HEK293T (cell line): ENCODE measurements around the gene ZYX.

ENCODE experiments used
- ARNT ChIP-seq: fragments of 450-650 bp; IDR thresholded peaks from 2 replicates; pipeline ENCODE4 v1.6.1; 2017; ENCODE audit warnings: mild to moderate bottlenecking
- BHLHE40 ChIP-seq: fragments of 450-650 bp; IDR thresholded peaks from 2 replicates; pipeline ENCODE4 v1.6.1; 2016; ENCODE audit warnings: mild to moderate bottlenecking, moderate library complexity, borderline replicate concordance
- ELF4 ChIP-seq: fragments of 450-650 bp; IDR thresholded peaks from 2 replicates; pipeline ENCODE4 v1.6.1; 2017; ENCODE audit warnings: antibody characterized with exemption
- FOXA1 ChIP-seq: fragments of 450-650 bp; IDR thresholded peaks from 2 replicates; pipeline ENCODE4 v1.6.1; 2016; ENCODE audit warnings: mild to moderate bottlenecking
- FOXK2 ChIP-seq: fragments of 450-650 bp; IDR thresholded peaks from 2 replicates; pipeline ENCODE4 v1.6.1; 2016; ENCODE audit warnings: mild to moderate bottlenecking
- FOXM1 ChIP-seq: fragments of 450-650 bp; IDR thresholded peaks from 2 replicates; pipeline ENCODE4 v1.6.1; 2017; ENCODE audit warnings: mild to moderate bottlenecking, borderline replicate concordance
- HDGF ChIP-seq: fragments of 450-650 bp; IDR thresholded peaks from 2 replicates; pipeline ENCODE4 v1.6.1; 2017; ENCODE audit warnings: antibody characterized with exemption, borderline replicate concordance
- L3MBTL2 ChIP-seq: fragments of 450-650 bp; conservative IDR thresholded peaks from 2 replicates; pipeline ENCODE4 v1.6.1; 2016; ENCODE audit warnings: mild to moderate bottlenecking
- LEF1 ChIP-seq: fragments of 450-650 bp; IDR thresholded peaks from 2 replicates; pipeline ENCODE4 v1.6.1; 2017; ENCODE audit warnings: mild to moderate bottlenecking, borderline replicate concordance
- NFRKB ChIP-seq: fragments of 450-650 bp; IDR thresholded peaks from 2 replicates; pipeline ENCODE4 v1.6.1; 2016; ENCODE audit warnings: mild to moderate bottlenecking, moderate library complexity
- SP1 ChIP-seq: fragments of 450-650 bp; IDR thresholded peaks from 2 replicates; pipeline ENCODE4 v1.6.1; 2017
- SUZ12 ChIP-seq: fragments of 450-650 bp; IDR thresholded peaks from 2 replicates; pipeline ENCODE4 v1.6.1; 2016; ENCODE audit warnings: mild to moderate bottlenecking
- TARDBP ChIP-seq: fragments of 450-650 bp; IDR thresholded peaks from 2 replicates; pipeline ENCODE4 v1.6.1; 2016
- ZNF384 ChIP-seq: fragments of 450-650 bp; IDR thresholded peaks from 2 replicates; pipeline ENCODE4 v1.6.1; 2016

GRCh38 chr7:143341842-143342241, 39.3 kb upstream of the ZYX start:
- no peak for TF ChIP-seq FOXA1
- TF ChIP-seq ARNT: no peak
- TF ChIP-seq SP1: no peak
- TF ChIP-seq L3MBTL2: no peak
- no peak for TF ChIP-seq TARDBP
- TF ChIP-seq ELF4: no peak
- no peak for TF ChIP-seq ZNF384
- no peak for TF ChIP-seq FOXM1
- TF ChIP-seq BHLHE40: no peak
- no peak for TF ChIP-seq HDGF
- no peak for TF ChIP-seq NFRKB
- no peak for TF ChIP-seq FOXK2
- no peak for TF ChIP-seq LEF1
- no peak for TF ChIP-seq SUZ12
